Measurements from ENCODE around the gene NSUN4.

The NSUN4 gene

GRCh38 chr1:46408356-46409062 is 67.9 kb downstream of the NSUN4 start:
- DNase-seq, result no peak

- DNase-seq, result no peak
These were observed 68.4 kb downstream of the NSUN4 start for GRCh38 chr1:46409063-46409372.

GRCh38 chr1:46410156-46411009 is 69.8 kb downstream of the NSUN4 start:
- DNase-seq, result no peak

GRCh38 chr1:46411010-46411405 is 70.4 kb downstream of the NSUN4 start:
- no peak for DNase-seq
